Neural cell (in vitro differentiated cells): ENCODE measurements around the gene SYMPK.

Source experiments
- MXI1 ChIP-seq: fragments of 450-650 bp; conservative IDR thresholded peaks from 2 replicates; pipeline ENCODE4 v1.6.1; 2014; ENCODE audit warnings: antibody characterized with exemption, mild to moderate bottlenecking; ENCODE audit not compliant: poor library complexity, severe bottlenecking
- POLR2AphosphoS5 ChIP-seq: IDR thresholded peaks from 2 replicates; pipeline ENCODE4 v1.6.1; 2012
- RAD21 ChIP-seq: fragments of 450-650 bp; conservative IDR thresholded peaks from 2 replicates; pipeline ENCODE4 v1.6.1; 2014; ENCODE audit warnings: antibody characterized with exemption, mild to moderate bottlenecking, moderate library complexity
- TF ChIP-seq, protein P1 (sequence below): fragments of 450-650 bp; IDR thresholded peaks from 2 replicates; pipeline ENCODE4 v1.5.1; 2014; ENCODE audit warnings: antibody characterized with exemption, mild to moderate bottlenecking, moderate library complexity; ENCODE audit not compliant: poor library complexity, severe bottlenecking

DNA sequence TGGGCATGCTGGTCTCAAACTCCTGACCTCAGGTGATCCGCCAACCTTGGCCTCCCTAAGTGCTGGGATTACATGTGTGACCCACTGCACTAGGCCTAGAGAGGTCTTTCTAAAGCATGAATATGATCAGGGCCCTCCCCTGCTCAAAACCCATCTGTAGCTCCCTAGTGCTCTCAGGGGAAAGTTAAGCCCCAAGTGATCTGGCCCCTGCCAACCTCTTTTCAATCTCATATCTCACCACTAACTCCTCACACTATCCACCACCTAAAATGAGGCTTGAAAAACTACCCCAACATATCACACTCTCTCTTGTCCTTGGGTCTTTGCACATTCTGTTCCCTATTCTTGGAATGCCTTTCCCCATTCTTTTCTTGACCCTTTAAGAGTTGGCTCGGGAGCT lies 68.3 kb downstream of the SYMPK start:
- TF ChIP-seq MXI1 (no peak), POLR2AphosphoS5 (no peak), RAD21 (no peak)
- TF ChIP-seq, protein P1, sequence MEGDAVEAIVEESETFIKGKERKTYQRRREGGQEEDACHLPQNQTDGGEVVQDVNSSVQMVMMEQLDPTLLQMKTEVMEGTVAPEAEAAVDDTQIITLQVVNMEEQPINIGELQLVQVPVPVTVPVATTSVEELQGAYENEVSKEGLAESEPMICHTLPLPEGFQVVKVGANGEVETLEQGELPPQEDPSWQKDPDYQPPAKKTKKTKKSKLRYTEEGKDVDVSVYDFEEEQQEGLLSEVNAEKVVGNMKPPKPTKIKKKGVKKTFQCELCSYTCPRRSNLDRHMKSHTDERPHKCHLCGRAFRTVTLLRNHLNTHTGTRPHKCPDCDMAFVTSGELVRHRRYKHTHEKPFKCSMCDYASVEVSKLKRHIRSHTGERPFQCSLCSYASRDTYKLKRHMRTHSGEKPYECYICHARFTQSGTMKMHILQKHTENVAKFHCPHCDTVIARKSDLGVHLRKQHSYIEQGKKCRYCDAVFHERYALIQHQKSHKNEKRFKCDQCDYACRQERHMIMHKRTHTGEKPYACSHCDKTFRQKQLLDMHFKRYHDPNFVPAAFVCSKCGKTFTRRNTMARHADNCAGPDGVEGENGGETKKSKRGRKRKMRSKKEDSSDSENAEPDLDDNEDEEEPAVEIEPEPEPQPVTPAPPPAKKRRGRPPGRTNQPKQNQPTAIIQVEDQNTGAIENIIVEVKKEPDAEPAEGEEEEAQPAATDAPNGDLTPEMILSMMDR, result no peak
